GM19043 (cell line): ENCODE data around the gene PLXNA2.

Experiments used
- ATAC-seq: cut with Tn5 transposase; IDR thresholded peaks from one replicate; pipeline ENCODE4 v1.9.1; 2021; ENCODE audit warnings: low read depth; ENCODE audit not compliant: unreplicated experiment

PLXNA2 gene

GRCh38 chr1:208242146-208242545 is 2.0 kb downstream of the PLXNA2 start:
- no peak for ATAC-seq

DNA sequence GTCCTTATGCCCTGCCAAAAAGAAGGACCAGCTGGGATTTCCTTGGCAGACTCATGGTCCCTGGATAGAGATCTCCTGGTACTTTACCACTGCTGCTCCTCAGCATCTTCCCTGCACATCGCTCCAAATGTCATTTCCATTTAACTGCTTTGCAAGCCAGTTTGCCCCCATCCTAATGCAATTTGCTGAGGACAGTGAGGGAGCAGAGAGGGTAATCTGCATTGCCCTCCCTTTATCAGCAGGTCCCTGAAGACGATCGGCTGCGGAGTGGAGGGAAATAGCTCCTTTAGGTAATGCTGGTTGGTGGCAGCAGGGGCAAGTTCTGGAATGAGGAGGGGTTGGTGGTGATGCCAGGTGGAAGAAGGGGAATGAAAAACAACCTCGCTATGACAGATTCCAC is 2.7 kb downstream of the PLXNA2 start:
- ATAC-seq: no peak

DNA sequence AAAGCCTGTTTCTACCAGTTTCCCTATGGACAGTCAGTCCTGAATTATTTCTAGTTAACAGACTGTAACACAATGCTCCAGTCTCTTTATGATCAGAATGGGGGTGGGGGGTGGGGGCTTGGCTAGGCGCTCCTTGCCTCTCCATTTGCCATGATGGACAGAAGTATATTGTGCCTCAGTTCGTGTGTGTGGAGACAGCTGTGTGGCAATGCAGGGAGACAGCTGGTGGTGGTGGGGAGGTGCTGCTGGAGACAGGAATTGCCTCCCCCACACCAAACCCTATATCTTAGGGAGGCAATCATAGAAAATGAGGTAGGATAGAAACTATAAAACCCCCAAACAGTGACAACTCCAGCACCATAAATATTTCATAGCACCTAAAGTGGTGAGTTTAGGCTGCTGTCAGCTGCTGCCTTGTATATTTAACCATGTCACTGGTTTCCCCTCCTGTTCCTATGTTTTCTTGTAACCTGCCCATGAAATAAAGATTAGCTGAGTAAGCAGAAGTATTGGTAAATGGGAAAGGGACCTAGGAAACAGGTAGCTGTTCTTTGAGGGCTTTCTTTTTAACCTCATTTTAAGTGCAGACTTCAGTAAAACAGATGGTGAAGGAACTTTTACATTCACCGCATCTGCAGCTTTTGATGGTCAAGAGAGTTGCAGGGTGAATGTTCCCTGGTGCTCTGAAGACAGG is 3.4 kb downstream of the PLXNA2 start:
- no peak for ATAC-seq

DNA sequence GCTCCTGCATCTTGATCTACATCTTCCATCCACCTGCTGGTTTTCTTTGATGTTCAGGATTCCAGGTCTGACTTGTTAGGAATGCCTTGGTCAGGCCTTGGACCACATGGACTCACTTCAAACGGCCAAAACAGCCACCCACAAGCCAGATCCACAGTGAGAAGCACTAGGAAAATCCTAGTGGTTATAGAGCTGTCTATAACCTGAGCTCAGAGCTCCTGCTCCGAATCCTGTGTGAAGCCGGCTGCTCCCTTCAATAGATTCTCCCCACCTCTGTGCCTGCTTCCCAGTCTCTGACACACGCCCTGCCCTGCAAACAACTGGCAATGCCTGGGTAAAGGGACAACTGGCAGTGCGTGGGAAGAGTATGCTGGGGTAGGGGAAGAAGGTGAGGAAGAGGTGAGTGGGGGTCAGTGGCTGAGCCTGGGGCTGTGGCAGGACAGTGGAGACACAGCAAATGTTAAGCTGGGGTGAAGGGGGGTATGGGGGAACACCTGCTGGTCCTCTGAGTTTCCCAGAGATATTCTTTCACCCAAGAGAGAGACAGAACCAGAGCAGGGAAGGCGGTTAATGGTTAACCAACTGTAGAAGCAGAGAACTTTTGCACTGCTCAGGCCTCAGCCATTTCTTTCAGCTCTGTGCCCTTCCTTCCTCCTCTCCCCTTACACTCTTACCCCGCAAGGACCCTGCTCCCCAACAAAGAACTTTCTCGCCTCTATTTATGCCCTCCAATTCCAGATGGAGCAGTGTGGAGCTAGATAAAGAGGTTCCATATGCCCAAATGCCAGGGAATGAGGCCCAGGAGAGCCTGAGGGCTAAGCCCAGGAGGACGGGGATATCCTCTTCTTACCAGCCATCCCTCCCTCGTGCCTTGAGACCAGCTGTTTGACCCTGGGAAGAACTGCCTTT is 4.5 kb downstream of the PLXNA2 start:
- no peak for ATAC-seq

DNA sequence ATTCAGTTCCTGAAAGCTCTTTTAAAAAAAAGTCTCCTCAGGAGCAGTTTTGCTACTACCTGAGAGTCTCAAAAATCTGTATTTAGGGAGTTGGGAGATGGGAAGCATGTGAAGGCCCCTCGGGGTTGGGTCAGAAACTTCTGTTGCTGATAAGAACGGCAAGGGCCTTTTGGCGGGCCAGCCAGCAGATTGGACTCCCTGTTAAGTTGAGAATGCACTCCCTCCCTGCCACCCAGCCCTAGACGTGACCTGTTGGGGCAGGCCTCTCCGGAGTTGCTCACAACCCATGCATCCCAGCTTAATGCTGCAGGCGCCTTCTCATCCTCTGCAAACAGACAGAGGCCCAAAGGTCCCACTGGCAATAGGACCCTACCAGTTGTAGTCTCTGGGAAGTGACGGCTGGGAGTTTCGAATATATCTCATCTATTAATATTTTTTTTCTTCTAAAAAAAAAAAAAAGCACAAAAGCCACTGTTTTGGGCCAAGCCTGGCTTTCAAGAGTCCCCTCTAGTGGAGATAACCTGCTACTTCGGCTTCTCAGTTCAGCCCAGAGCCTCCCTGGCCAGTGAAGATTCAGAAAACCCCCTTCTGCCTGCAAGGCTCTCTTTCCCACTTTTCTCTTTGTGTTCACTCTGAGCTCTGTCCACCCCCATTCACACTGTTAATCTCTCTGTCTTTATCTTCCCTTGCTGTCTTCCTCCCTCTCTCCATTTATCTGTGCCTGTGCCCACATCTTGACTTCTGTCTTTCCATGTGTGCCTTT is 5.3 kb downstream of the PLXNA2 start:
- ATAC-seq: no peak

GRCh38 chr1:208237241-208237640 is 6.9 kb downstream of the PLXNA2 start:
- ATAC-seq: no peak

- peak; percentile 59 for ATAC-seq
Observed at GRCh38 chr1:208235982-208236761, 8.0 kb downstream of the PLXNA2 start.

DNA sequence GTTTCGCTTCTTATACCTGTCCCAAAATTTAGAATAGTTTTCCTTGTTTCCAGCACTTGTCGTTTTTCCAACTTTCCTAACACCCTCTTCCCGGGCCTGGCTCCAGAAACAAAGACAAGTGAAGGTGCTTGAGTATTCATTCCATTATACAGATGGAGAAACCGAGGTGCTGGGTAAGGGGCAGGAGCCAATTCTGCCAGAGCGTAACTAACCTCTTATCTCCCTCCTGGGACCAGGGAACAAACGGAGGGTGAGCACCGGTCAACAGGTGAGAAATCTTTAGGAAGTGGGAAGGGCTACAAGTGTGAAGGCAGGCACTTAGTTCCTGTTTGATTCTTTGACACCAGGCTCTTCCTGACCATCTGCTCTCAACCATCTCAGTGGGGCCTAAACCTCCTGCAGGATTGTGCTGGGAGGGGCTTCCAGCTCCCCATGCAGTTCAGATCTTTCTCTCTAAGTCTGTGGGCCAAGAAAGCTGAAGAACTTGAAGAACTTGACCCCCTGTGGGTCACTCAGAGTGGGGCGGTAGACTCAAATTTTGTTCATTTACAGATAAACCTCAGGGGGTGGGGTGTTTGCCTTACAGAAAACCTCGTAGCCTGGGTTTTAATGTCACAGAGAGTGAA is 8.7 kb downstream of the PLXNA2 start:
- no peak for ATAC-seq

GRCh38 chr1:208234721-208235120 is 9.5 kb downstream of the PLXNA2 start:
- no peak for ATAC-seq

DNA sequence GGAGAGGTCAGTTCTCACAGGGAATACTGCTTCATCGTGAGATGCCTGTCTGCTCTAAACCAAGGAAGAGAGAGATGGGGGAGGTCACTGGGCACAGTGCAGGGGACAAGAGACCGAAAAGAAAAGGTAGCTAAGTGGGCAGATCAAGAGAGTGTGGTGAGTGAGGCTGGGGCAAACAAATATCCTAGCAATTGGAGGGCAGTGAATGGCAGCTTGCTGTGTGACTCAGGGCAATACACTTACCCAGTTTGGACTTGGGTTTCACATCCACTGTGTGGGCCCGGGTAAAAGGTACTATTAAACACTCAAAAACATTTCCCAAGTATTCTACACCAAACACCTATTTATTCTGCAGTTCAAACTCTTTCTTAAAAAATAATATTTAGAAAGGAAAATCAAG is 10.2 kb downstream of the PLXNA2 start:
- ATAC-seq: no peak

DNA sequence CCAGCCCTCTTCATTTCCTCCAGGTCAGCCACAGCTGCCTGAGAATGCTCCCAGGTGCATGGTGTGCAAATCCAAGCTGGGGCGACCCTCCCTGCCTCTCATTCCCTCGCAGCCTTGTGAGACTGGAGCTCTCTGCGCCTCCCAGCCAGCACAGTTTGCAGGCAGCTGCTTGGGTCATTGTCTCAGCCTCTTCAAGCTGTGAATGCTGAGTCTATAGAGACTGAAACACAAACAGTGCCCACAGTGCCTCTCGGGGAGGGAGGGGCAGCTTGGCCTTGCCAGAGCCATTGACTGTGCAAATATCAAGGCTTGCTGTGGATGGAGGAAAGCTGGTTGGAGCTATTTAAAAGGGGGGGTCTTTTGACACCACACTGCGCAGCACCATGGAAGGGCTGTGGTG is 10.6 kb downstream of the PLXNA2 start:
- no peak for ATAC-seq

DNA sequence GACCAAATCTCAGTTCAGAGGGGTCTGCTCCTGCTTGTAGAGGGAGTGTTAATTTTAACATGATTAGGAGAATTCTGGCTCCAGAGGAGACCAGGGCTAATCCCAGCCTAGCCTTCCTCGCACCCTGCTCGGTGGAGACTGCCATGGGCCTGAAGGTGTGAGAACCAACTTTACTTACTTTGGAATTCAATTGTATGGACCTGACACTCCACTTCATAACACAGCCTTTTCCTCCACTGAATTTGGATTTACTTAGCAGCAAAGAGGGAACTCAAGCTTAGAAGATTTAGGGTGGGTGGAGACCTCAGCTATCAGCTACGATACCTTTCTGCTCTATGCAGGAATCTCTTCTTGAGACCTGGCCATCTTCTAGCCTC is 11.5 kb downstream of the PLXNA2 start:
- ATAC-seq: no peak

- ATAC-seq: no peak
Observed at GRCh38 chr1:208231881-208232661, 12.1 kb downstream of the PLXNA2 start.

- no peak for ATAC-seq
Observed at GRCh38 chr1:208230668-208231529, 13.3 kb downstream of the PLXNA2 start.

GRCh38 chr1:208228550-208228949 is 15.6 kb downstream of the PLXNA2 start:
- ATAC-seq: no peak

GRCh38 chr1:208228026-208228425 is 16.2 kb downstream of the PLXNA2 start:
- ATAC-seq: no peak

- ATAC-seq: no peak
Observed at GRCh38 chr1:208227366-208227765, 16.8 kb downstream of the PLXNA2 start.
